SK-N-SH (cell line): ENCODE results near the gene POU6F2. TPM values are rescaled to one million over a fixed set of nuclear protein-coding genes. Genes with fewer than 3 reads are reported as not detected.

ENCODE experiments used
- CTCF ChIA-PET: fragments of 300-600, 350-600 bp; formaldehyde crosslinking; extraction: SDS; loops from one replicate; lab custom pipeline; 2021; lab: Yijun Ruan, JAX
- POLR2A ChIA-PET: fragments of 350-600 bp; sonication (Branson Sonifier 250); formaldehyde crosslinking; extraction: SDS; loops from one replicate; lab custom pipeline; 2020; ENCODE audit warnings: antibody characterized with exemption, inconsistent platforms; lab: Yijun Ruan, JAX
- DNase-seq: peaks from one replicate; pipeline ENCODE4 v3.0.0; 2012
- H2AFZ ChIP-seq: fragments of 200-600 bp; sonication (generic); 2 replicates; pipeline ENCODE4 v1.8.1; 2016; ENCODE audit warnings: antibody characterized with exemption, mild to moderate bottlenecking, low read depth
- H3F3A ChIP-seq: fragments of 200-600 bp; sonication (generic); replicated peaks from 2 replicates; pipeline ENCODE3; 2016; ENCODE audit warnings: antibody characterized with exemption, mild to moderate bottlenecking; ENCODE audit not compliant: insufficient read depth
- H3K27ac ChIP-seq, 2 experiments: fragments of 200-500 bp in 1 of 2; fragments of 200-600 bp in 1 of 2; sonication (Bioruptor generic) in 1 of 2; sonication (generic), shearing (Covaris generic) in 1 of 2; 2 replicates each; pipeline versions ENCODE4 v1.5.1 to v1.6.1; 2014 to 2016; ENCODE audit warnings: low read depth in 2 of 2, inconsistent platforms in 1 of 2, low read length in 1 of 2, mild to moderate bottlenecking in 1 of 2, mixed read lengths in 1 of 2
- H3K27me3 ChIP-seq: fragments of 200-600 bp; sonication (generic), shearing (Covaris generic); 2 replicates; pipeline ENCODE4 v1.6.1; 2016; ENCODE audit warnings: mixed run types; ENCODE audit not compliant: insufficient read depth
- H3K36me3 ChIP-seq, 2 experiments: fragments of 200-500 bp in 1 of 2; fragments of 200-600 bp in 1 of 2; sonication (Bioruptor generic) in 1 of 2; sonication (generic) in 1 of 2; replicated peaks in 1 of 2; 2 replicates each; pipeline versions ENCODE3 to v1.5.1; 2014 to 2016; ENCODE audit warnings: low read length in 1 of 2, mild to moderate bottlenecking in 1 of 2; ENCODE audit not compliant: insufficient read depth in 2 of 2, control insufficient read depth in 1 of 2
- H3K4me1 ChIP-seq, 2 experiments: fragments of 200-500 bp in 1 of 2; fragments of 200-600 bp in 1 of 2; sonication (Bioruptor generic) in 1 of 2; sonication (generic), shearing (Covaris generic) in 1 of 2; 2 replicates each; pipeline versions ENCODE4 v1.5.1 to v1.6.1; 2014 to 2016; ENCODE audit warnings: low read depth in 1 of 2, low read length in 1 of 2, mixed run types in 1 of 2; ENCODE audit not compliant: insufficient read depth in 2 of 2, control insufficient read depth in 1 of 2
- H3K4me2 ChIP-seq: fragments of 200-600 bp; sonication (generic), shearing (Covaris generic); 2 replicates; pipeline ENCODE4 v1.6.1; 2017; ENCODE audit warnings: mixed run types
- H3K4me3 ChIP-seq, 2 experiments: fragments of 200-500 bp in 1 of 2; fragments of 200-600 bp in 1 of 2; sonication (Bioruptor generic) in 1 of 2; sonication (generic), shearing (Covaris generic) in 1 of 2; 2 replicates each; pipeline versions ENCODE4 v1.5.1 to v1.8.1; 2014 to 2016; ENCODE audit warnings: low read depth in 2 of 2, inconsistent platforms in 1 of 2, low read length in 1 of 2, mild to moderate bottlenecking in 1 of 2, mixed read lengths in 1 of 2, moderate library complexity in 1 of 2
- H3K79me2 ChIP-seq: fragments of 200-600 bp; sonication (generic); 2 replicates; pipeline ENCODE4 v1.8.1; 2017; ENCODE audit warnings: mild to moderate bottlenecking; ENCODE audit not compliant: insufficient read depth
- H3K9ac ChIP-seq: fragments of 200-600 bp; sonication (generic); 2 replicates; pipeline ENCODE4 v1.6.1; 2017; ENCODE audit warnings: mixed run types
- H3K9me2 ChIP-seq: fragments of 200-600 bp; sonication (generic); 2 replicates; pipeline ENCODE4 v1.6.1; 2017; ENCODE audit warnings: mixed run types
- H3K9me3 ChIP-seq: fragments of 200-600 bp; sonication (generic); 2 replicates; pipeline ENCODE4 v1.6.1; 2017; ENCODE audit warnings: mixed run types, mild to moderate bottlenecking, moderate library complexity
- H4K20me1 ChIP-seq: fragments of 200-600 bp; sonication (generic); 2 replicates; pipeline ENCODE4 v1.6.1; 2017; ENCODE audit warnings: mild to moderate bottlenecking, mixed run types; ENCODE audit not compliant: insufficient read depth
- CTCF ChIP-seq: fragments of 200-600 bp; sonication (generic); IDR thresholded peaks from 2 replicates; pipeline ENCODE4 v1.6.1; 2017; ENCODE audit warnings: antibody characterized with exemption, mild to moderate bottlenecking, moderate library complexity
- EP300 ChIP-seq, 2 experiments: IDR thresholded peaks; 2 replicates each; pipeline versions ENCODE4 v1.4.0 to v1.6.1; 2012; ENCODE audit warnings: borderline replicate concordance in 1 of 2, low read depth in 1 of 2, low read length in 1 of 2
- GATA2 ChIP-seq: sonication (generic); formaldehyde crosslinking; IDR thresholded peaks from 2 replicates; pipeline ENCODE4 v1.5.0; 2020; ENCODE audit warnings: mild to moderate bottlenecking, missing genetic modification reagents
- IRF3 ChIP-seq: fragments of 150-350 bp; IDR thresholded peaks from 2 replicates; pipeline ENCODE4 v1.6.1; 2016; ENCODE audit warnings: mild to moderate bottlenecking, low read depth, low read length
- MEF2A ChIP-seq: IDR thresholded peaks from 2 replicates; pipeline ENCODE4 v1.4.0; 2012; ENCODE audit warnings: low read depth, borderline replicate concordance
- NFIC ChIP-seq: IDR thresholded peaks from 2 replicates; pipeline ENCODE4 v1.4.0; 2012; ENCODE audit warnings: borderline replicate concordance
- REST ChIP-seq: IDR thresholded peaks from 2 replicates; pipeline ENCODE4 v1.6.1; 2012; ENCODE audit warnings: mild to moderate bottlenecking, low read depth, low read length, moderate library complexity
- RXRA ChIP-seq: IDR thresholded peaks from 2 replicates; pipeline ENCODE4 v1.4.0; 2012; ENCODE audit warnings: low read depth, mild to moderate bottlenecking, borderline replicate concordance
- SIN3A ChIP-seq: IDR thresholded peaks from 2 replicates; pipeline ENCODE4 v1.6.1; 2012; ENCODE audit warnings: low read depth, mild to moderate bottlenecking, low read length, moderate library complexity, borderline replicate concordance
- SMC3 ChIP-seq: IDR thresholded peaks from 2 replicates; pipeline ENCODE4 v1.6.1; 2012; ENCODE audit warnings: low read depth, low read length, improper control_type of control experiment
- TCF12 ChIP-seq: IDR thresholded peaks from 2 replicates; pipeline ENCODE4 v1.4.0; 2012
- TEAD4 ChIP-seq: IDR thresholded peaks from 2 replicates; pipeline ENCODE4 v1.4.0; 2012; ENCODE audit warnings: mild to moderate bottlenecking, borderline replicate concordance; ENCODE audit not compliant: insufficient read depth
- ZBTB33 ChIP-seq: IDR thresholded peaks from 2 replicates; pipeline ENCODE4 v1.4.0; 2012; ENCODE audit warnings: low read depth, borderline replicate concordance
- whole genome bisulfite sequencing: methylation state at CpG from one replicate; pipeline ENCODE4 v1.1.6; 2017; ENCODE audit warnings: low lambda C conversion rate; 5-methylcytosine and 5-hydroxymethylcytosine counted together
- polyA plus RNA-seq, 3 experiments: library from polyadenylated mRNA; depleted of rRNA; stranded (reverse); fragments of >200 nt; gene quantifications; 2 replicates each; pipeline ENCODE4 v1.2.3, GENCODE V29; 2012

POU6F2 gene
- polyA plus RNA-seq, 1 of the 3 experiments (the other 2 are of a cell fraction): under 0.01 TPM

GRCh38 chr7:39379416-39379815 lies 401.7 kb downstream of the POU6F2 start:
- Histone ChIP-seq H3K9me2 (no peaks in the 10 kb centered on the region), H3K27me3 (peaks cover 32% of the 10 kb centered on the region), H3K9ac (no peak overlapping the region), H3K36me3 (no peaks in the 10 kb centered on the region), H2AFZ (no peak overlapping the region), H3K4me3 (no peak overlapping the region), H3K79me2 (no peaks in the 10 kb centered on the region), H3K9me3 (no peaks in the 10 kb centered on the region), H3F3A (peaks cover 4% of the 10 kb centered on the region), H3K27ac (no peak overlapping the region), H4K20me1 (no peaks in the 10 kb centered on the region), H3K4me2 (no peak overlapping the region), H3K4me1 (no peaks in the 10 kb centered on the region)
- WGBS: 14% methylated on average over 5 of the region's 5 CpGs
- ChIA-PET POLR2A (no interaction called here), CTCF (interaction anchor here (0.8 to 1.5 kb wide), 2 partner anchors 14 to 74 kb away, joined by 3 read pairs; no protein-coding TSS in a partner anchor)
- no peak for DNase-seq
- TF ChIP-seq SMC3 (no peak), TCF12 (no peak), ZBTB33 (no peak), MEF2A (no peak), CTCF (no peak), REST (no peak), TEAD4 (no peak), SIN3A (no peak), NFIC (no peak), GATA2 (CRISPR knock-in tag) (no peak), IRF3 (no peak), RXRA (no peak), EP300 (IDR thresholded peaks at IDR 0.05; ENCODE audit: borderline replicate concordance in 1 of 2, low read depth in 1 of 2, low read length in 1 of 2) (no peak)
